HS-5 (cell line): ENCODE measurements around the gene SLC4A5.
A peak's percentile ranks its signal among the peaks of the same experiment; 100 is the strongest.
"Not testable (repeated sequence)": the region's sequence is repeated elsewhere in the genome, so short reads cannot be mapped to it uniquely, and the experiment has no call there.

Experiments used
- DNase-seq: peaks from one replicate; pipeline ENCODE4 v3.0.0-alpha.2; 2012; ENCODE audit warnings: low read depth

SLC4A5 gene

DNA sequence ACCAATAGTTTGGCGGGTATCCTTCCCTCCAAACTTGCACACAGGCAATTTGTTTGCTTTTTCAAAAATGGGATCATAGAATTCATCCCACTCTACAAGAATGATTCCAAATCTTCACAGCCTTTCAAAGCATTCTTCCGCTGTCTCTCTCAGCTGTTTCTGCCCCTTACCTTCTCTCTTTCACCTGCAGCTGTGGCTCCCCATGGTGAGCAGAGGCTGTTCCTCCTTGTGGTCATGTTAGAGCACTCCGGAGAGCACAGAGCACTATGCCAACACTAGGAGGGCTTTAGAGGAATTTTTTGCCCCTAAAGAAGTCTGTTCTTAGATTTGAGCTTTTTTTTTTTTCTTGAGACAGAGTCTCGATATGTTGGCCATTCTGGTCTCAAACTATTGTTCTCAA is 114.4 kb downstream of the SLC4A5 start:
- DNase-seq, result no peak

DNA sequence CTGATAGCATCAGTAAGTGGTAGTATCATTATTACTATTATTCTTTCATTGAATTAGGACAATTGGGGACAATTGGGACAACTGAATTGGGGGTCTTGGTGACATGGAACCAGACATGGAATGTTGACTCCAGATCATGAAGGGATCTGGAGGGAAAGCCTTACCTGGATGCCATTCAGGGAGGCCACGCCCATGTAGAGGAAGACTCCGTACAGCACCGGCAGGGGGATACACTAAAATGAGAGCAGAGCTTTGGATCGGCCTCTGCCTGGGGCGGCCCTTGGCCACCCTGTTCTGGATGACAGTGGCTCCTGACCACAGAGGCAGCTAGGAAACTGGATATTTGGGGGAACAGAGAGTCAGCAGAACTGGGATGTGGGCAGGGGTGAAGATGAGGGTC is 115.6 kb downstream of the SLC4A5 start:
- DNase-seq, result no peak

DNA sequence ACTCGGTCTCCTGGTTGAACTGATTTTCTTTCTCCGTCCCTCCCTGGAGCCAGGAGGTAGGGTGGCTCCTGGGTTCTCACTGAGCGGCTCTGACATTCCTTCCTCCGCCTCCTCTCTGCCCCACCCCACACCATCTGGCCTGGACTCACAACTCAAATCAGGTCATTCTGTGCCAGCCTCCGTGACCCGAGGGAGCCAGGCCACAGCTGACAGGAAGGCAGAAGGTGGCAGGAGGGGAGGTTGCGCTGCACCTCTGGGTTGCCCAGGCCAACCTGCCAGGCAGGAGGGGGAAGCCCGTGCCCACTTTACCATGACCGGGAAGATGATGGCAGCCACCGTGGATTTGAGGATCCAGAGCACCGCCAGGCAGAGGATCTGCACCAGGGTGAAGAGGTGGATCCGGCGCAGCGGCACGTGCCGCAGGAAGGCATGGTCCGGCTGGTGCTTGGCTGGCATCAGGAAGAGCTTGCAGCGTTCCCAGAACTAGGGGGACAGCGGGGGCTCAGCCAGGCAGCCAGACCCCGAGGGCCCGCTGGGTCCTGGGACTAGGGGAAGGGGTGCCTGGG is 116.5 kb downstream of the SLC4A5 start:
- no peak for DNase-seq

DNA sequence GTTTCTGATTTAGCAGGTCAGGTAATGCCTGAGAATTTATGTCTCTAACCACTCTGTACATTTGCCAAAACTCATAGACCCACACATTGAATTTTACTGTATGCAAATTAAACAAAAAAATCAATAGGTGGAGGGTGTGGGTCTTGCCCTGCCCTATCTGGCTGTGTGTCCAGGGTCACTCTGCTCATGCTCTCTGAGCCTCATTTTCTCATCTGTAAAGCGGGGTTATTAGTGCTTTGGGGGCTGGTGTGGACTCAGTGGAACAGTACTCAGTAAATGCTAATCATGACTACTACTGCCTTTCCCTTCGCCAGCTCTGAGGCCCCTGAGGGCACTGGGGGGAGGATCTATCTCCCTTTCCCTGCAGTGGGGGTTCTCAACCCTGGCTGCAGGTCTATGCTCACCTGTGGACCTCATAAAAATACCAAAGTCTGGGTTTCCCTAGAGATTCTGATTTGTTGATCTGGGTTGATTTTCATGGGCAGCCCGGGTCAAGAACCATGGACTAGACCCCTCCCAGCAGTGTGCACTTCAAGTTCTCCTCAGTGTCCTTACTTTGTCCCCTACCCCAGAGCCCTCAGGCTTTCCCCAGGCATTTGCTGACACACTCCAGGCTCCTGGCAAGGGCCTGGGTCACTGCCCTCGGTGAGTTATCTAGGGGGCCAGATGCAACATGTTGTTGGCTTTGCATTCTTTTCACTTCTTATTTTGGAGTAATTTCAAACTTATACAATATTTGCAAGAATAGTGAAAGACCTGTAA is 117.3 kb downstream of the SLC4A5 start:
- no peak for DNase-seq

DNA sequence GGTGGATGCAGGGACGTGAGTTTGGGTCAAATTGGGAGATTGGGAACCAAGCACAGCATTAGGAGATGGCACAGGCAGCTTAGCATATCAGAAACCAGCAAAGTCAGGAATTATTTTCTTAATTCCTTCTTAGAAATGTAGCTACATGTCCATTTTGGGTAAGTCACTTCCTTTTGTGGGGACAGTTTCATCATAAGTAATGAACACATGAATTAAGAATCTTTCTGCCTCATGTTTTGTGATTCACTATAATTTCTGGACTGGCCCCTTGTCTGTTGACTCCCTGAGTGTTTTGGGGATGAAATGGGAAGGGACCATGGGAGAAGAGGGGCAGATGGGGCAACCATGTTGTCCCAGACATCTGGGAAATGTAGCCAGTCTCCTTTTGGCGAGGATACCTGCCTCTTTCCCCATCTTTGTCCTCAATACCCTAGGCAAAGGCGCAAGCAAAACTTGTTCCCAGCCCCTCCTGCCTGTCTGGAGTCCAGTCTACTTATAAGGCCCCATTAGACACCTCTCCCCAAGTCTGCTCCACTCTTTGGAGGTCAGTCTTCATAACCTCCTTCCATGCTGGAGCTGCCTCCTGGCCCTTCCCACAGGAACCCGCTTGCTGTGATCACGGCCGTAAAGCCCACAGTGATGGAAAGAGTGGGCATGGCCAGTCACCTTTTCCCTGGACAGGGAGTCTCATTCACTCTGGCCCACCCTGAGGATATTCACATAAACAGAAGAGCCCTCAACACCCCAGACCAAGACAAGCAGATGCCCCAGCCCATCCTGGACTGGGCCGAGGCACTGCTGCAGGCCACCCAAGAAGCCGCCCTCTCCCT is 119.1 kb downstream of the SLC4A5 start:
- DNase-seq, result no peak

DNA sequence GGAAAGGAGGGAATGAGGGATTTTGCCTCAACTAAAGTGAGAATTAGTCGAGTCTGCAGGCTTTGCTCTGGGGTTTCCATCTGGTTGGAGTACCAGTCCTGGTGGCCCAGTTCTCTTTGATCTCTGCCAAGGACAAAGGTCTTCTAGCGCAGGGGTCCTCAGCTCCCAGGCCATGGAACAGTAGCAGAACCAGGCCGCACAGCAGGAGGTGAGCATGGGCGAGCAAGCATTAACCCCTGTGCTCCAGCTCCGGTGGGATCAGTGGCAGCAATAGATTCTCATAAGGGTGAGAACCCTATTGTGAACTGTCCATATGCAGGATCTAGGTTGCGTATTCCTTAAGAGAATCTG is 120.9 kb downstream of the SLC4A5 start:
- DNase-seq, result no peak

DNA sequence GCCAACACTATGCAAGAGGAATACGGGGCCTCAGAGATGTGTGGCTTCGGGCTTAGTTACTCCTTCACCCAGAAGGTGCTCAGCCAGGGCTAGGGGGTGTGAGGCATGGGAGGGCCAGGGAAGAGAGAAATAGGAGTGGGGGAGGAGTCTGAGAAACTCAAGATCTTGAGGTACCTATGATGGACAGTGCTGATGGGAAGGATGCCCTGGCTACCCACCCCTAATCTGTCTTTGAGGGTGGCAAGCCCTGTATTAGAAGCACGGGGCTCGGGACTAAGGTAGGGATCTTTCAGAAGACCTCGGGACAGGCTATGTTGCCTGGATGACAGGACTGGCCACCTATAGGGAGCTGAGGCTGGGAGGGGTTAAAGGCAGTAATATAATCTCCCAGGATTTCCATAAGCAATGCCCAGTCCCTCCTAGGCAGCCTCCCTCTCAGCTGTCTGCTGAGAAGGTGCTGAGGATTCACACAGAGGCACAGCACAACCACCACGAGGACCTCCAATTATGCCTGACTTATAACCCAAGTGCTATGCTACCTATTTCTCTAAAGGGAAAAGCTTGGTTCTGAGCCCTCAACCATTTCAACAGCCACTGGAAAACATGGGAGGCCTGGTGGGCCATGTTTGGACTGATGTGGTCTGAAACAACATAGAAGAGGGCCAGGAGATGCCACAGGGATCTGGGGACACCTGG is 121.5 kb downstream of the SLC4A5 start:
- no peak for DNase-seq

DNA sequence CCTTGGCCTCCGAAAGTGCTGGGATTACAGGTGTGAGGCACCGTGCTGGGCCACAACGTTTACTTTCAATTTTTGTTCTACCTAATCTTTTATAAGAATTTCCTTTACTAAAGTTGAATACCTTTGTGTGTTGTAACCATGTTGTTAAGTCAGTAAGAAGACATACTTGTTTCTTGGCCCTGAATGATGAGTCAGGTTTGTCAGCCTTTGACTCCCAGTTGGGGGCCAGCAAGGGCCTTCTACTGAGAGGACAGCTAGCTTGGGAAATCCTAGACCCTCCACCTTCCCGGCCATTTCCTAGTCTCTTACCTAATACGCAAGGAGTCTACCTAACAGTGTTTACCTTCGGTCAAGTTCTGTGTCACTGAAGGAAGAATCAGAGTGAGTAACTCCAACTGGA is 122.1 kb downstream of the SLC4A5 start:
- DNase-seq, result no peak

DNA sequence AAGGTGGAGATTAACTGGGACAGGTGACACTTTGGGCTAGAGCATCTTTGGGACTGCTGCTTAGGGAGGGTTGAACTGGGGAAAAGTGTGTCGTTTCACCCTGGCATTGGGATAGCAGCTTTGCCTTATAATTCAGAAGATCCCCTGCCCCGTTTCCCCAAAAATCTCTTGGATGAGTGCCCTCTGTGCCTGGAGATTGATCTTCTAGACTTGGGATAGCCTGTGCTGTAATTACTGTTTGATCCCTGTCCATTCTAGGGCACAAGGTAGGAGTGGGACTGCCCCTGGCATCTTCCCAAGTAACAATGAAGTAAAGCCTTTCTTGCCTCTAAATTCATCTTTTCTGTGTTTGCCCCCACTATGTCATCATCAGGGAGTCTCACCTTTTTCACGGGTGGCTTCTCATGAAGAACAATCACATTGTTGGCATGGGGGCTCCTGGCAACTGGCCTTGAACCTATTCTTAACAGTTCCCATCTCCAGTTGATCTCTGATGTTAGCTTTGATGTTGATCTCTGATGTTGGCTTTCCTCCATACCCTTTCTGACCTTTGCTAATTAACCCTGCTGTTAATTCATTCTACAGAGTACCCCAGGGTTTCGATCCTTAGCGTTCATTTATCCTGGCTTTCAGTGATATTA is 123.2 kb downstream of the SLC4A5 start:
- no peak for DNase-seq

DNA sequence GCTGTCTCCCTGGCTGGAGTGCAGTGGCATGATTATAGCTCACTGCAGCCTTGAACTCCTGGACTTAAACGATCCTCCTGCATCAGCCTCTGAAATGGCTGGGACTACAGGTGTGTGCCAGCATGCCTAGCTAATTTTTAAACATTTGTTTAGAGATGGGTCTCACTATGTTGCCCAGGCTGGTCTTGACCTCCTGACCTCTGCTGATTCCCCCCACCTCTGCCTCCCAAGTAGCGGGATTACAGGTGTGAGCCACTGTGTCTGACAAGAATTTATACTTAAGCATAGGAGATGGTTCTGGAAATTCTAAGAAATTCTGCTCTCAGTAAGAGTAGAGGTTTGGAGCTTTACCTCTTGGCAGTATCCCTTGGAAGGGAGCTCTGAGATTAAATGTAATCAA is 126.6 kb downstream of the SLC4A5 start:
- no peak for DNase-seq

DNA sequence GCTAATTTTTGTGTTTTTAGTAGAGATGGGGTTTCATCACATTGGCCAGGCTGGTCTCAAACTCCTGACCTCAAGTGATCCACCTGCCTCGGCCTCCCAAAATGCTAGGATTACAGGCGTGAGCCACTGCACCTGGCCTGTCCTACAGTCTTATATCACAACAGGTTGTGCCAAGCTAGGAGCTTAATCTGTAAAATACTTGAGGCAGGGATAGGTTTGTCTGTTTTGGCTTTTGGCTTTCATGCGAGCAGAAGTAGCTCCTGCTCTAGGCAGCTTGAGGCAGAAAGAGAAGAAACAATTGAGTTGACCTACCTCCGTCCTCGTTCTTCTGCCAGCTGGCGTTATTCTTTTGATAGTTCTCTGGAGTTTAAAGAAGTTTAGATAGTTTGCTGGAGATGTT is 127.4 kb downstream of the SLC4A5 start:
- DNase-seq, result not testable (repeated sequence)

DNA sequence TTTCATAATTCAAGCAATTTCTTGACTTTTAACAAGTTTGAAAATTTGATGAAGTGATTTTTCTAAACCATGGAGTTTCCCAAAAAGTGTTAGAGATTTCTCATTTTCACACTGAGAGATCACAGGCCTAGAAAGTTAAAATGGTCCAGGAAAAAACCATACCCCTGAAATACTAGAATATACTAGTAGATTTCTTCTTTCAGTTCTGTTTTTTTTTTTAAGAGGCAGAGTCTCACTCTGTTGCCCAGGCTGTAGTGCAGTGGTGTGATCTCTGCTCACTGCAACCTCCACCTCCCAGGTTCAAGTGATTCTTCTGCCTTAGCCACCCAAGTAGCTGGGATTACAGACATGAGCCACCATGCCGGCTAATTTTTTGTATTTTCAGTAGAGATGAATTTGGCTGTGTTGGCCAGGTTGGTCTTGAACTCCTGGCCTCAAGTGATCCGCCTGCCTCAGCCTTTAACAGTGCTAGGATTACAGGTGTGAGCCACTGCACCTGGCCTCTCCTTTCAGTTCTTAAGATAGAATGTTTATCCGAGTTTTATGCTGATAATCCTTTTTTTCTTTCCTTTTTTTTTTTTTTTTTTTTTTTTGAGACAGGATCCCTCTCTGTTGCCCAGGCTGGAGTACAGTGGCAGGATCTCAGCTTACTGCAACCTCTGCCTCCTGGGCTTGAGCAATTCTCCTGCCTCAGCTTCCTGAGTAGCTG is 130.4 kb downstream of the SLC4A5 start:
- no peak for DNase-seq

DNA sequence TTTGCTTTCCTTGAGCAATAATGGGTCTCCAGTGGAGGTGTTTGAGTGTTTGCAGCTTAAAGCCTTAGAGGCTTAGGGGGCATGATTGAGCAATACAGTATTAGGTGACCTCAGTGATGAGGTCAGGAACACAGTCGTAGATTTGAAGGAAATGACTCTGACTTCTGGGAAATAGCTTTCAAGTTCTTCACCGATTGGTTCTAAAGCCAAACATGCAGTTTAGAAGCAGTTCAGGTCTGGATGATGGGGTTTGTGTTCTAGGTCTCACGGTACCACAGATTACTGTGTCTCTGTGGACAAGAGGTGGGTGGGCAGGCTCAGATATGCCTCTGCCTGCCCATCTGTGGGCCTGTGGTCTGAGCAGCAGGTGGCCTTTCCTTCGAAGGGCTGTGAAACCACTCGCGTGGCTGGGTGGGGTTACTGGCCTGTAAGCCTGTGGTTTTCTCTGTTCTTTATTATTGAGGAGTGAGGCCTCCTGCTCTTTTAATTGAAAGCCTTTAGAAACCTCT is 137.0 kb downstream of the SLC4A5 start:
- peak; percentile 46 for DNase-seq

DNA sequence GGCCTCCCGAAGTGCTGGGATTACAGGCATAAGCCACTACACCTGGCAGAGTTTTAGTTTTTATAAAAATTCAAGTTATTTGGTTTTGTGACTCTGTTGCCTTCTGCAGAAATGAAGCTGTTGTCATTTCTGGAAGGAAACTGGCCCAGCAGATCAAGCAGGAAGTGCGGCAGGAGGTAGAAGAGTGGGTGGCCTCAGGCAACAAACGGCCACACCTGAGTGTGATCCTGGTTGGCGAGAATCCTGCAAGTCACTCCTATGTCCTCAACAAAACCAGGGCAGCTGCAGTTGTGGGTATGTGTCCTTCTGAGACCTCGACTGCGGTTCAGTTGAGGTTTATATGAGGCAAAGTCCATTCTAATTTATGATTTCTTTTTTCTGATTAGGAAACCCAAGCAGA is 137.6 kb downstream of the SLC4A5 start:
- no peak for DNase-seq

DNA sequence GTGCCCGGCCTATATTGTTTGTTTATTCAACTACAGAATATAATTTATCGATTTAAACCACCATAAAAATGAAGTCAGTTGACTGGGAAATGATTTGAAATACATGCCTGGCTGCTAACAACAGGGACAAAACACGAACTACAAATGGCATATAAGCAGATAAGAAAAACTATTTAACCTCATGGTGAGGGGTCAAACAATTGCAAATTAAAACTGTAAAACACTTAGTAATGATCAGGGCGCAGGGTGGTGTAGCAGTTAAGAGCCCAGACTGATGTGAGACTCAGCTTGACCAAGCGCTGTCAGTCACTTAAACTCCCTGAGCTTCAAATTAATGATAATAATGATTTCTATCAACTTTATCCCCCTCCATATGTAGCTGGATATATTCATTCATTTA is 138.1 kb downstream of the SLC4A5 start:
- DNase-seq, result no peak

DNA sequence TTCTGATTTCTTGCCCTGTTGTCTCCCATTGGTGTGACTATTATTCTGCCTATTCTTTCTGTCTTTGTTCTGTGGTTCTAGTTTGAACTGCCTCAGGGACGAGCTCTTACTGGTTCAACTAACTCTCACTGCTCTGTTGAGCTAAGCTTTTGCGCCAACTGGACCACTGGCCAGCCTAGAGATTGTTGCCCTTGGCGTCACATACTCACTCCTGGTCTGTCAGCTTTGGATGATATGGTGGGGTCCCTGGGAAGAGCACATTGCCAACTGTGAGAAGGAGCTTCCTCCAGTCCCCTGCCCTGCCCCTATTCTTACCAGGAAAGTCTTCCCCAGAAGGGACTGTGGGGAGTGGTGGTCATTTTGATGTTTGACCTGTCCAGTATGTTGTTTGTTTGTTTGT is 138.8 kb downstream of the SLC4A5 start:
- no peak for DNase-seq

DNA sequence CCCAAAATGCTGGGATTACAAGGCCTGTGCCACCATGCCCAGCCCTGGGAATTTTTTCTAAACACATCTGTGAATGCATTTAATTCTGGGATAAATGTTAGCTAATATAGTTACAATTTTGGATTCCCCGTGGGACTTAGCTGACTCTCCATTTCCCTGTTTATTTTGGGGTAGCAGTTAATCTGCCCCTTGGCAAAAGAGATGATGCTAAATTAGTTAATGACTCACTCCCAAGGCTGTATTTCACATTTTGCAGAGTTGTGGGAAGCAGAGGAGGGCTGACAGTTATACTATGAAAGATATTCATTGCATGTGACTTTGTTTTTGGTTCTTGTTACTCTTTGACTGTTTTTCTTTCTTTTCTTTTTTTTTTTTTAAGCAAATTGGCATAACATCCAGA is 141.6 kb downstream of the SLC4A5 start:
- DNase-seq, result peak; percentile 46

DNA sequence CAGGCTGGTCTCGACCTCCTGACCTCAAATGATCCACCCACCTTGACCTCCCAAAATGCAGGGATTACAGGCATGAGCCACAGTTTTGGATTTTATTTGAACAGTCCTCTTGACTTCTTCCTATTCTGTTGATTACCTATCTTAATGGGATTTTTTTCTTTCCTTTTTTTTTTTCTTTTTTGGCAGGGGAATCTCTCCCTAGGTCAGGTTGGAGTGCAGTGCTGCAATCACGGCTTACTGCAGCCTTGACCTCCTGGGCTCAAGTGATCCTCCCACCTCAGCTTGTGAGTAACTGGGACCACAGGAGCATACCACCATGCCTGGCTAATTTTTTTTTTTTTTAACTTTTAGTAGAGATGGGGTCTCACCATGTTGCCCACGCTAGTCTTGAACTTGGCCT is 142.0 kb downstream of the SLC4A5 start:
- DNase-seq, result no peak

DNA sequence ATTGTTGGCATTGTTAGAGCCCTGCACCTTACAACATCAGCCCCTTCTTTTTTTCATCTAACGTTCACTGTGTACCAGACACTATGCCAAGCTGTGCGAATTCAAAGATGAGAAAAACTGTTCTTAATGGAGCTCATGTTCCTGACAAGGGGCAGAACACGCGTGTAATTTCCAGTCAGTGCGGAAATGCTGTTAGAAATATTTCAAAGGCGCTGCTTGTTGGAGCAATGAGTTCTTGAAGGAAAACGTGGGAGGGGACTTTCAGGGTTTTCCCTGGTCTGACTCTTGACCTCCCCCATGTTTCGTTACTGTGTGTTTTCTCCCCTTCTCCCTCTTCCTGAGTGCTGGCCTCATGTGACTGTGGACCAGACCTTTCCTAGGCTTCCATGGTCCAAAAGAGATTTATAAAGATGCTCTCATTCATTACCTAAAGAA is 143.3 kb downstream of the SLC4A5 start:
- DNase-seq, result no peak

DNA sequence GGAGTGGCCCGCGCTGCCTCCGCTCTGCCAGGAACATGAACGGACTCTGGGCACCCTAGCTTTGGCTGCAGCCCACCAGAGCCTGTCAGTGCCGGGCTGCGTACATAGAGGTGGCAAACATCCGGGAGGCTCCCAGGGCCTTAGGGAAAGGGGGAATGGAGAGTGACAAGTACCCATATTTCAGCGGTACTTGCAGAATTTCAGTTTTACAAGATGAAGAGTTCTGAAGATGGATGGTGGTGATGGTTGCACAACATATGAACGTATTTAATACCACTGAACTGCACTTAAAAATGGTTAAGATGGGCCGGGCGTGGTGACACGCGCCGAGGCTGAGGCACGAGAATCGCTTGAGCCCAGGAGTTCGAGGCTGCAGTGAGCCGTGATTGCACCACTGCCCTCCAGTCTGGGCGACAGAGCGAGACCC is 143.9 kb downstream of the SLC4A5 start:
- DNase-seq, result no peak
